HCT116 (cell line): ENCODE data around the gene BDNF. TPM values are rescaled to one million over a fixed set of nuclear protein-coding genes. Genes with fewer than 3 reads are reported as not detected.

Experiments
- ATAC-seq: fragments of 200-7000 bp; cut with Tn5 transposase; 2 replicates; pipeline ENCODE4 v1.9.1; 2020; ENCODE audit warnings: mild to moderate bottlenecking, moderate library complexity
- BruUV-seq: library from RNA; stranded (reverse); fragments of 400-500 nt; replicated peaks from 2 replicates; lab custom pipeline; 2021; lab: Mats Ljungman, UMichigan
- CTCF ChIA-PET: fragments of 300-600 bp; sonication (Branson Sonifier 250); formaldehyde crosslinking; loops from one replicate; lab custom pipeline; 2021; ENCODE audit warnings: antibody characterized with exemption; lab: Charles Lee
- POLR2A ChIA-PET: fragments of 300-600, 350-600 bp; sonication (Branson Sonifier 250); formaldehyde crosslinking; loops from one replicate; lab custom pipeline; 2021; ENCODE audit warnings: antibody characterized with exemption; lab: Charles Lee
- RAD21 ChIA-PET, 2 experiments: fragments of 300-600 bp; sonication (Branson Sonifier 250); formaldehyde crosslinking; loops; one replicate each; lab custom pipeline; 2023; ENCODE audit warnings: low total read pairs in 2 of 2; ENCODE audit not compliant: uncharacterized antibody in 2 of 2, unreplicated experiment in 2 of 2, low non-redundant PET in 1 of 2; lab: Charles Lee
- DNase-seq: peaks from one replicate; pipeline ENCODE4 v3.0.0-alpha.2; 2010; ENCODE audit warnings: low read depth, low spot score
- H2AFZ ChIP-seq: fragments of 200-600 bp; shearing (Covaris generic), sonication (generic); 2 replicates; pipeline ENCODE4 v1.6.1; 2017; ENCODE audit warnings: low read depth, mixed run types, mixed read lengths, antibody characterized with exemption, low read length; ENCODE audit not compliant: poor library complexity, severe bottlenecking
- H3K27ac ChIP-seq: 2 replicates; pipeline ENCODE4 v1.5.1; 2012; ENCODE audit warnings: low read depth, low read length
- H3K27me3 ChIP-seq: fragments of 200-600 bp; sonication (generic); 2 replicates; pipeline ENCODE4 v1.6.1; 2016; ENCODE audit warnings: mixed run types, low read length, mixed read lengths; ENCODE audit not compliant: insufficient read depth
- H3K36me3 ChIP-seq, 2 experiments: fragments of 200-500 bp in 1 of 2; fragments of 200-600 bp in 1 of 2; sonication (Bioruptor generic) in 1 of 2; sonication (generic) in 1 of 2; 2 replicates each; pipeline versions ENCODE4 v1.5.1 to v1.6.1; 2014 to 2016; ENCODE audit warnings: low read length in 2 of 2, inconsistent platforms in 1 of 2, mixed read lengths in 1 of 2, mixed run types in 1 of 2; ENCODE audit not compliant: insufficient read depth in 2 of 2, control insufficient read depth in 1 of 2
- H3K4me1 ChIP-seq, 2 experiments: fragments of 200-600 bp in 1 of 2; sonication (generic) in 1 of 2; 2 replicates each; pipeline versions ENCODE4 v1.5.1 to v1.6.1; 2012 to 2017; ENCODE audit warnings: low read length in 2 of 2, inconsistent platforms in 1 of 2, mild to moderate bottlenecking in 1 of 2, mixed read lengths in 1 of 2, mixed run types in 1 of 2, moderate library complexity in 1 of 2; ENCODE audit not compliant: insufficient read depth in 2 of 2, control insufficient read depth in 1 of 2
- H3K4me2 ChIP-seq: fragments of 200-600 bp; sonication (generic); 2 replicates; pipeline ENCODE4 v1.6.1; 2017; ENCODE audit warnings: mixed run types, low read length, mixed read lengths
- H3K4me3 ChIP-seq, 2 experiments: fragments of 200-600 bp in 1 of 2; sonication (generic) in 1 of 2; replicated peaks in 1 of 2; 2 replicates each; pipeline ENCODE4 v1.5.1; 2011 to 2016; ENCODE audit warnings: low read length in 2 of 2, control low read depth in 1 of 2, low read depth in 1 of 2, mild to moderate bottlenecking in 1 of 2, mixed read lengths in 1 of 2, mixed run types in 1 of 2
- H3K79me2 ChIP-seq: fragments of 200-600 bp; sonication (generic); 2 replicates; pipeline ENCODE4 v1.6.1; 2017; ENCODE audit warnings: mild to moderate bottlenecking, mixed run types, low read length, moderate library complexity, mixed read lengths; ENCODE audit not compliant: insufficient read depth
- H3K9ac ChIP-seq: fragments of 200-600 bp; sonication (generic); 2 replicates; pipeline ENCODE4 v1.6.1; 2016; ENCODE audit warnings: low read length, mixed read lengths
- H3K9me2 ChIP-seq: fragments of 200-600 bp; sonication (generic), shearing (Covaris generic); 2 replicates; pipeline ENCODE4 v1.6.1; 2017; ENCODE audit warnings: mixed run types, mild to moderate bottlenecking, moderate library complexity; ENCODE audit not compliant: insufficient read depth
- H3K9me3 ChIP-seq, 2 experiments: fragments of 200-500 bp in 1 of 2; fragments of 200-600 bp in 1 of 2; sonication (Bioruptor generic) in 1 of 2; sonication (generic) in 1 of 2; 2 replicates each; pipeline ENCODE4 v1.6.1; 2014 to 2017; ENCODE audit warnings: low read length in 2 of 2, mixed read lengths in 2 of 2, inconsistent platforms in 1 of 2, low read depth in 1 of 2, mild to moderate bottlenecking in 1 of 2, mixed run types in 1 of 2, moderate library complexity in 1 of 2; ENCODE audit not compliant: control insufficient read depth in 1 of 2, insufficient read depth in 1 of 2
- H4K20me1 ChIP-seq: fragments of 200-600 bp; sonication (generic), shearing (Covaris generic); 2 replicates; pipeline ENCODE4 v1.6.1; 2017; ENCODE audit warnings: mixed run types, mild to moderate bottlenecking, moderate library complexity; ENCODE audit not compliant: insufficient read depth
- CEBPB ChIP-seq: IDR thresholded peaks from 2 replicates; pipeline ENCODE4 v1.6.1; 2012; ENCODE audit warnings: low read depth
- EGR1 ChIP-seq: IDR thresholded peaks from 2 replicates; pipeline ENCODE4 v1.6.1; 2012; ENCODE audit warnings: low read depth
- ELF1 ChIP-seq: IDR thresholded peaks from 2 replicates; pipeline ENCODE4 v1.6.1; 2012; ENCODE audit warnings: low read depth, borderline replicate concordance
- EZH2phosphoT487 ChIP-seq: fragments of 200-600 bp; IDR thresholded peaks from 2 replicates; pipeline ENCODE4 v1.6.1; 2018; ENCODE audit warnings: antibody characterized with exemption, borderline replicate concordance
- MAX ChIP-seq: IDR thresholded peaks from 2 replicates; pipeline ENCODE4 v1.6.1; 2012
- POLR2A ChIP-seq: IDR thresholded peaks from 2 replicates; pipeline ENCODE4 v1.7.0; 2011; ENCODE audit warnings: borderline replicate concordance; ENCODE audit not compliant: insufficient read depth, insufficient read length; ENCODE audit errors: extremely low read depth
- POLR2AphosphoS5 ChIP-seq: IDR thresholded peaks from 2 replicates; pipeline ENCODE4 v1.6.1; 2011; ENCODE audit warnings: mild to moderate bottlenecking, low read depth, low read length, moderate library complexity
- REST ChIP-seq: IDR thresholded peaks from 2 replicates; pipeline ENCODE4 v1.6.1; 2012; ENCODE audit warnings: low read depth
- TCF7L2 ChIP-seq: IDR thresholded peaks from 2 replicates; pipeline ENCODE4 v1.7.0; 2011; ENCODE audit warnings: borderline replicate concordance, inconsistent platforms; ENCODE audit not compliant: insufficient read depth, insufficient read length; ENCODE audit errors: extremely low read depth
- ZFX ChIP-seq: fragments of 450-650 bp; IDR thresholded peaks from 2 replicates; pipeline ENCODE4 v1.6.1; 2017
- ZNF274 ChIP-seq: fragments of 200-500 bp; sonication (Bioruptor generic); IDR thresholded peaks from 2 replicates; pipeline ENCODE4 v1.6.1; 2014; ENCODE audit warnings: mild to moderate bottlenecking, low read depth, low read length, inconsistent platforms
- intact Hi-C: fragments of 100-400 bp; cut with micrococcal nuclease; formaldehyde crosslinking; loops from 2 replicates; pipeline ENCODE4 v1.10.0; 2022
- total RNA-seq: library from RNA; stranded (reverse); gene quantifications from one replicate; pipeline ENCODE4 v1.2.1, GENCODE V29; 2021; ENCODE audit not compliant: unreplicated experiment
- TF ChIP-seq, protein P1 (sequence below): IDR thresholded peaks from 2 replicates; pipeline ENCODE4 v1.6.1; 2012
- TF ChIP-seq, protein P2 (sequence below): IDR thresholded peaks from 2 replicates; pipeline ENCODE4 v1.6.1; 2011; ENCODE audit warnings: mild to moderate bottlenecking, low read length, moderate library complexity; ENCODE audit not compliant: insufficient replicate concordance; ENCODE audit errors: extremely low read depth

BDNF gene
- total RNA-seq, 1 experiment from 2014 or later = 22.0 TPM

DNA sequence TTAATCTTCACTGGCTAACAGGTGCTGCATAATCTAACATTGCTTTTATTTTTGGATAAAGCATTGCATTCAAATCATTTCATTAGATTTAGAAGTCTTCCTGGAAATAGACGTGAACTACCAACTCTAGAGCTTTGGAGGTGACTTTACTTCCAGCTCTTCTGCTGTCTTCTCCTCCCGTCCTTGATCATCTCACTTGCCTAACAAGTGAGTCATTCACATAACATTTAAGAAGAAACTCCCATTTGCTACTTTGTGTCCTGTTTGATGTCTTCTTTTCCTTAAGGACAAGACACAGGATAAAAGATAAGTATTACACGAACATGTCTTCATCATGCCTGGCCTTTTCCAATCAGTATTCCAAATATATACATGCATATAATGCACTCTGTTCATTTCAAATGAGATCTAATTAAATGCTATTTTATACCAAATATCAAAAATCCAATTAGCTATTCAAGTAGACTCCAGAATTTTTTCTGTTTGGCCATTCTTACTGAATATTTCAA lies 88.3 kb downstream of the BDNF start:
- H3K4me1 ChIP-seq = no peaks in the 10 kb centered on the region
- no peak overlapping the region for H3K4me2 ChIP-seq
- no peaks in the 10 kb centered on the region for H3K36me3 ChIP-seq
- no TSS peak for BruUV-seq
- TF ChIP-seq, protein P1, sequence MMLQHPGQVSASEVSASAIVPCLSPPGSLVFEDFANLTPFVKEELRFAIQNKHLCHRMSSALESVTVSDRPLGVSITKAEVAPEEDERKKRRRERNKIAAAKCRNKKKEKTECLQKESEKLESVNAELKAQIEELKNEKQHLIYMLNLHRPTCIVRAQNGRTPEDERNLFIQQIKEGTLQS = no peak
- no peak for TF ChIP-seq ZNF274
- no peaks in the 10 kb centered on the region for H3K27me3 ChIP-seq
- H3K9me2 ChIP-seq = no peaks in the 10 kb centered on the region
- ChIA-PET POLR2A (no interaction called here), CTCF (no interaction called here), RAD21 (no interaction called here)
- no peak overlapping the region for H3K4me3 ChIP-seq
- H3K9ac ChIP-seq = no peak overlapping the region
- H3K79me2 ChIP-seq = no peaks in the 10 kb centered on the region
- H4K20me1 ChIP-seq = no peaks in the 10 kb centered on the region
- H3K27ac ChIP-seq = no peak overlapping the region
- intact Hi-C loops = no loop called here
- H2AFZ ChIP-seq = no peak overlapping the region
- H3K9me3 ChIP-seq = no peaks in the 10 kb centered on the region
- ATAC-seq (no peak), DNase-seq (no peak)

DNA sequence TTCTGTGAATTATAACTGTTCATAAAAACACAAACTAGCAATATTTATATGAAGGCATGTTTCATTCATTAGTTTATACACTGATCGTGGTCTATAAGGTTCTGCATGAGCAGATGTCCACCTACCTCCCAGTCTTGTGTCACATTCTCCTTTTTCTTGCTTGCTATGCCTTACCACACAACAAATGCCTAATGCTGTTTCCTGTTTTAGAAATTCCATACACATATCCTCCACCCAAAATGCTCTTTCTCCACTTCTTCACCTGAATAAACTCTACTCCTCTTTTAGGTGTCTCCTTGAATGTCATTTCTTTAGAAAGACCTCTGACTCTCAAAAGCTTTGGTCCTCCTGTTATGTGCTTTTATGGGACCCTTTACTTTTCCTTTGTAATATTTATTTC lies 88.9 kb downstream of the BDNF start:
- Histone ChIP-seq H3K9ac (no peak overlapping the region), H3K79me2 (no peaks in the 10 kb centered on the region), H4K20me1 (no peaks in the 10 kb centered on the region), H3K9me2 (no peaks in the 10 kb centered on the region), H3K36me3 (no peaks in the 10 kb centered on the region), H3K4me3 (no peak overlapping the region), H3K27me3 (no peaks in the 10 kb centered on the region), H2AFZ (no peak overlapping the region), H3K9me3 (no peaks in the 10 kb centered on the region), H3K4me2 (no peak overlapping the region), H3K4me1 (no peaks in the 10 kb centered on the region), H3K27ac (no peak overlapping the region)
- intact Hi-C loops = no loop called here
- CTCF ChIA-PET = no interaction called here
- no TSS peak for BruUV-seq
- TF ChIP-seq, protein P2, sequence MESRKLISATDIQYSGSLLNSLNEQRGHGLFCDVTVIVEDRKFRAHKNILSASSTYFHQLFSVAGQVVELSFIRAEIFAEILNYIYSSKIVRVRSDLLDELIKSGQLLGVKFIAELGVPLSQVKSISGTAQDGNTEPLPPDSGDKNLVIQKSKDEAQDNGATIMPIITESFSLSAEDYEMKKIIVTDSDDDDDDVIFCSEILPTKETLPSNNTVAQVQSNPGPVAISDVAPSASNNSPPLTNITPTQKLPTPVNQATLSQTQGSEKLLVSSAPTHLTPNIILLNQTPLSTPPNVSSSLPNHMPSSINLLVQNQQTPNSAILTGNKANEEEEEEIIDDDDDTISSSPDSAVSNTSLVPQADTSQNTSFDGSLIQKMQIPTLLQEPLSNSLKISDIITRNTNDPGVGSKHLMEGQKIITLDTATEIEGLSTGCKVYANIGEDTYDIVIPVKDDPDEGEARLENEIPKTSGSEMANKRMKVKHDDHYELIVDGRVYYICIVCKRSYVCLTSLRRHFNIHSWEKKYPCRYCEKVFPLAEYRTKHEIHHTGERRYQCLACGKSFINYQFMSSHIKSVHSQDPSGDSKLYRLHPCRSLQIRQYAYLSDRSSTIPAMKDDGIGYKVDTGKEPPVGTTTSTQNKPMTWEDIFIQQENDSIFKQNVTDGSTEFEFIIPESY = no peak
- TF ChIP-seq MAX (no peak), POLR2A (no peak), CEBPB (no peak), EZH2phosphoT487 (no peak), ZNF274 (no peak), REST (no peak), ELF1 (no peak), EGR1 (no peak), ZFX (no peak), POLR2AphosphoS5 (no peak), TCF7L2 (no peak)
- POLR2A ChIA-PET = no interaction called here
- DNase-seq = no peak
- RAD21 ChIA-PET = no interaction called here
- ATAC-seq = no peak
